ENCODE data around the gene TUT7. TPM values are rescaled to one million over a fixed set of nuclear protein-coding genes. Genes with fewer than 3 reads are reported as not detected.

Gene TUT7
- total RNA-seq, 1 experiment from 2014 or later = 37.4 TPM

DNA sequence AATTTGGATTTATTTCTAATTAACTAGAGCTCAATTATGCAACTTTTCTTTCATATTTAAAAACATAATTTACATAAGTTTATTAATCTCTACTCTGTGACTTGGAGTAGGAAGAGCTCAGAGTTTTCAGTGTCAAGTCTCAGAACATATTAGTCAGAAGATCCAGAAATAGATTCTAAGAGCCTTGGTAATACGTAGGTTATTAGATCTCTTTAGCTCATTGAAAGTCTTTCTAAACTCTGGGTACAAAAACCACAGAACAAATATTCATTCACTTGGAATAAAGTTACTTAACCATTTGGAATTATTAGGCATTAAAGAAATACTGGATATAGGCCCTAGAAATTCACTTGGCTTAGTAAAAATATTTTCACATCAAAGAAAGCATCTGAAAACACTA lies 45.5 kb downstream of the TUT7 start:
- DNase-seq (ENCODE audit: unreplicated experiment) = no peak
- TF ChIP-seq, protein P1, sequence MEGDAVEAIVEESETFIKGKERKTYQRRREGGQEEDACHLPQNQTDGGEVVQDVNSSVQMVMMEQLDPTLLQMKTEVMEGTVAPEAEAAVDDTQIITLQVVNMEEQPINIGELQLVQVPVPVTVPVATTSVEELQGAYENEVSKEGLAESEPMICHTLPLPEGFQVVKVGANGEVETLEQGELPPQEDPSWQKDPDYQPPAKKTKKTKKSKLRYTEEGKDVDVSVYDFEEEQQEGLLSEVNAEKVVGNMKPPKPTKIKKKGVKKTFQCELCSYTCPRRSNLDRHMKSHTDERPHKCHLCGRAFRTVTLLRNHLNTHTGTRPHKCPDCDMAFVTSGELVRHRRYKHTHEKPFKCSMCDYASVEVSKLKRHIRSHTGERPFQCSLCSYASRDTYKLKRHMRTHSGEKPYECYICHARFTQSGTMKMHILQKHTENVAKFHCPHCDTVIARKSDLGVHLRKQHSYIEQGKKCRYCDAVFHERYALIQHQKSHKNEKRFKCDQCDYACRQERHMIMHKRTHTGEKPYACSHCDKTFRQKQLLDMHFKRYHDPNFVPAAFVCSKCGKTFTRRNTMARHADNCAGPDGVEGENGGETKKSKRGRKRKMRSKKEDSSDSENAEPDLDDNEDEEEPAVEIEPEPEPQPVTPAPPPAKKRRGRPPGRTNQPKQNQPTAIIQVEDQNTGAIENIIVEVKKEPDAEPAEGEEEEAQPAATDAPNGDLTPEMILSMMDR (IDR thresholded peaks at IDR 0.05; ENCODE audit: unreplicated experiment) = no peak
- Mint-ChIP-seq H3K4me3 (ENCODE audit: unreplicated experiment) (no peak overlapping the region), H3K36me3 (ENCODE audit: insufficient read depth, unreplicated experiment) (peaks cover 99% of the 10 kb centered on the region), H3K27ac (ENCODE audit: low read depth, unreplicated experiment) (no peak overlapping the region), H3K27me3 (ENCODE audit: insufficient read depth, unreplicated experiment) (no peaks in the 10 kb centered on the region), H3K9me3 (ENCODE audit: unreplicated experiment) (no peaks in the 10 kb centered on the region), H3K4me1 (ENCODE audit: insufficient read depth, unreplicated experiment) (peaks cover 3% of the 10 kb centered on the region)
- CTCF ChIA-PET = interaction anchor here (0.6 kb wide), 2 partner anchors 69 to 159 kb away, joined by 3 to 5 read pairs; no protein-coding TSS in a partner anchor
- POLR2A ChIA-PET = interaction anchor here (0.7 to 2.3 kb wide), 5 partner anchors 9 to 33 kb away, joined by 3 to 7 read pairs (median 4); partner anchors contain the start of gene ISCA1
- BruUV-seq (replicated peaks) = no TSS peak
- intact Hi-C loops (cut with micrococcal nuclease) = no loop called here

DNA sequence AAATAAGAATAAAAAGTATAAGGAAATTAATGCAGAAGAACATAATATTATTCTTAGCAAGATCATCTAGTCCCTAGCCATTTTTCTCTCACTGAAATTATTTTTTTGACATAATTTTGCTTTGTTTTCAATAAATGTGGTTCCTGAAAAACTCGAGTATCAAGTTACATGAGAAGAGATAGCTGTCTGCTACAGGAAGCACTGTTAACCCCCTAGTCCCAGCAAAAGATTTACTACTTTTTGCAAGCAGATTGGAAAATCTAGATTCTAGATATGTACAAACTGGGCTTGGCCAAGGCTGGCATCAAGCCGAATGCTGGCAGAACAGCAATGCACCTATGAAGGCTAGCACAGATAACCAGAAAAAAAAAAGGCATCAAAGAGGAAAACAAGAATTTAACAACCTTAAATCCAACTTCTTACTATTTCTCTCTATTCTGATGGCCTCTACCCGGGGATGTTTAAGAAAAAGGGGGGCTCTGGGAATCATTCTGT lies 49.9 kb downstream of the TUT7 start:
- intact Hi-C loops (cut with micrococcal nuclease) = no loop called here
- Mint-ChIP-seq H3K4me3 (ENCODE audit: unreplicated experiment) (no peak overlapping the region), H3K27me3 (ENCODE audit: insufficient read depth, unreplicated experiment) (no peaks in the 10 kb centered on the region), H3K36me3 (ENCODE audit: insufficient read depth, unreplicated experiment) (peaks cover 96% of the 10 kb centered on the region), H3K9me3 (ENCODE audit: unreplicated experiment) (no peaks in the 10 kb centered on the region), H3K27ac (ENCODE audit: low read depth, unreplicated experiment) (peak overlapping the region; percentile 36), H3K4me1 (ENCODE audit: insufficient read depth, unreplicated experiment) (peaks cover 23% of the 10 kb centered on the region)
- CTCF ChIA-PET = no interaction called here
- TF ChIP-seq, protein P1 (IDR thresholded peaks at IDR 0.05; ENCODE audit: unreplicated experiment) = no peak
- no TSS peak for BruUV-seq (replicated peaks)
- POLR2A ChIA-PET = interaction anchor here (1.3 kb wide), 1 partner anchor 18 kb away, joined by 3 read pairs; no protein-coding TSS in a partner anchor
- DNase-seq (ENCODE audit: unreplicated experiment) = no peak

DNA sequence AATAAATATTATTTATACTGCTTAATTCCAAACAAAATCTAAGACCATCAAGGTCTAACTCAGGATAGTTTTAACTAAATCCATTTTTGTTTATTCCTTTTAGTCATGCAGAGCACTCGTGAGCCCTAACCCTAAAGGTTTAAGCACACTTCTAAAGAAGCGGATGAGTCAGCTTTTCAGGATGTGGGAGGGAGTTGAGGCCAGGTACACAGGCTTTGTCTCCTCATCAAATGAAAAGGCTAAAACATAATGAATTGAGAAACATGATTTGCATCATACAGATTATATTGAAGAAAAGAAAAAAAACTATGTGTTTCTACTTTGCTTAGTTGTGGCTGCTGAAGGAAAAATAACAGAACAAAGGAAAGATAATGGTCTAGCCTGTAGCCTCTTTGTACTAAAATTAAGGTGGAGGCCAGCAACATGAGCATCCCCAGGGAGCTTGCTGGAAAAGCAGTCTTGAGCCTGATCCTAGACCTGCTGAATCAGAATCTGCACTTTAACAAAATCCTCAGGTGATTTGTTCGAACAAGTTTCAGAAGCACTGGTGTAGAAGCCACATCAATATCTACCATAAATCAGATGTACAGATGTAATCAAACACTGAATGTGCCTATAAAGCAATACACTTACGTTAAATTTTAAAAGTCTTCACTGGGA lies 50.8 kb downstream of the TUT7 start:
- BruUV-seq (replicated peaks) = no TSS peak
- POLR2A ChIA-PET = interaction anchor here (1.4 kb wide), 1 partner anchor 11 kb away, joined by 3 read pairs; no protein-coding TSS in a partner anchor
- peak; percentile 74 for DNase-seq (ENCODE audit: unreplicated experiment)
- TF ChIP-seq, protein P1 (IDR thresholded peaks at IDR 0.05; ENCODE audit: unreplicated experiment) = no peak
- Mint-ChIP-seq H3K27me3 (ENCODE audit: insufficient read depth, unreplicated experiment) (no peaks in the 10 kb centered on the region), H3K9me3 (ENCODE audit: unreplicated experiment) (no peaks in the 10 kb centered on the region), H3K27ac (ENCODE audit: low read depth, unreplicated experiment) (peak overlapping the region; percentile 36), H3K36me3 (ENCODE audit: insufficient read depth, unreplicated experiment) (peaks cover 97% of the 10 kb centered on the region), H3K4me3 (ENCODE audit: unreplicated experiment) (no peak overlapping the region), H3K4me1 (ENCODE audit: insufficient read depth, unreplicated experiment) (peaks cover 23% of the 10 kb centered on the region)
- intact Hi-C loops (cut with micrococcal nuclease) = no loop called here
- CTCF ChIA-PET = no interaction called here

DNA sequence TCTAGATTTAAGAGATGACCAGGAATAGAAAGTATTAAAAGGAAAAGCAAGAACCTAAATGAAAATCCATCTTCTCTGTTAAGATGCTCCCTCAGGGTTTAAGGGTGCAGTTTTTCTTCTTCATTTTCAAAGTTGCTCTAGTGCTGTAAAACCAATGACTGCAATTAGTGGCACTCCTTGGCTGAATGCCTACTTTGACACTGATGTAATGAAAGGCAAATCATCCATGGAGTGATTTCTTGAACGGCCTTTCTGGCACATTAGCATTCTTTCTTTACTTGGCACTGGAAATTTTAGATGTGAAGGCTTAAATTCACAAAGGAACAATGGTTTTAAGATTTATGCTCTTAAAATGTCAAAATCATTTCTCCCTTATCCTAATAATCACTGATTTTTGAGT lies 52.5 kb downstream of the TUT7 start:
- Mint-ChIP-seq H3K36me3 (ENCODE audit: insufficient read depth, unreplicated experiment) (peaks cover 96% of the 10 kb centered on the region), H3K9me3 (ENCODE audit: unreplicated experiment) (no peaks in the 10 kb centered on the region), H3K27me3 (ENCODE audit: insufficient read depth, unreplicated experiment) (no peaks in the 10 kb centered on the region), H3K4me3 (ENCODE audit: unreplicated experiment) (no peak overlapping the region), H3K4me1 (ENCODE audit: insufficient read depth, unreplicated experiment) (peaks cover 23% of the 10 kb centered on the region), H3K27ac (ENCODE audit: low read depth, unreplicated experiment) (peak overlapping the region; percentile 49)
- TF ChIP-seq, protein P1 (IDR thresholded peaks at IDR 0.05; ENCODE audit: unreplicated experiment) = no peak
- POLR2A ChIA-PET = interaction anchor here (0.6 to 1.2 kb wide), 2 partner anchors 19 to 105 kb away, joined by 3 read pairs; no protein-coding TSS in a partner anchor
- CTCF ChIA-PET = no interaction called here
- no peak for DNase-seq (ENCODE audit: unreplicated experiment)
- intact Hi-C loops (cut with micrococcal nuclease) = no loop called here
- no TSS peak for BruUV-seq (replicated peaks)

Measured in MCF 10A (cell line).